Osteocyte (in vitro differentiated cells): Measurements from ENCODE around the gene FHIT. TPM values are rescaled to one million over a fixed set of nuclear protein-coding genes. Genes with fewer than 3 reads are reported as not detected.

Experiments used
- DNase-seq: peaks from one replicate; pipeline ENCODE4 v3.0.0; 2021; ENCODE audit warnings: mixed read lengths; ENCODE audit not compliant: unreplicated experiment; ENCODE audit errors: extremely low spot score
- H3K27ac Mint-ChIP-seq: one replicate; pipeline ENCODE4 v1.8.0; 2021; ENCODE audit warnings: mild to moderate bottlenecking, mixed read lengths; ENCODE audit not compliant: unreplicated experiment
- H3K27me3 Mint-ChIP-seq: one replicate; pipeline ENCODE4 v1.8.0; 2021; ENCODE audit warnings: mixed read lengths; ENCODE audit not compliant: unreplicated experiment
- H3K36me3 Mint-ChIP-seq: one replicate; pipeline ENCODE4 v1.8.0; 2021; ENCODE audit warnings: mixed read lengths; ENCODE audit not compliant: unreplicated experiment
- H3K4me1 Mint-ChIP-seq: one replicate; pipeline ENCODE4 v1.8.0; 2021; ENCODE audit warnings: mixed read lengths; ENCODE audit not compliant: unreplicated experiment
- H3K4me3 Mint-ChIP-seq: one replicate; pipeline ENCODE4 v1.8.0; 2021; ENCODE audit warnings: mild to moderate bottlenecking, moderate library complexity, mixed read lengths; ENCODE audit not compliant: unreplicated experiment
- H3K9me3 Mint-ChIP-seq: one replicate; pipeline ENCODE4 v1.8.0; 2021; ENCODE audit warnings: mixed read lengths; ENCODE audit not compliant: unreplicated experiment
- total RNA-seq: library from RNA; stranded (reverse); gene quantifications from 2 replicates; pipeline ENCODE4 v1.2.1, GENCODE V29; 2021
- TF ChIP-seq, protein P1 (sequence below): fragments of 200-600 bp; sonication (generic); IDR thresholded peaks from 2 replicates; pipeline ENCODE4 v1.5.0; 2021; ENCODE audit warnings: antibody characterized with exemption, mild to moderate bottlenecking, moderate library complexity

Gene FHIT
- total RNA-seq, 1 donor from 2014 or later: 2.3 TPM

DNA sequence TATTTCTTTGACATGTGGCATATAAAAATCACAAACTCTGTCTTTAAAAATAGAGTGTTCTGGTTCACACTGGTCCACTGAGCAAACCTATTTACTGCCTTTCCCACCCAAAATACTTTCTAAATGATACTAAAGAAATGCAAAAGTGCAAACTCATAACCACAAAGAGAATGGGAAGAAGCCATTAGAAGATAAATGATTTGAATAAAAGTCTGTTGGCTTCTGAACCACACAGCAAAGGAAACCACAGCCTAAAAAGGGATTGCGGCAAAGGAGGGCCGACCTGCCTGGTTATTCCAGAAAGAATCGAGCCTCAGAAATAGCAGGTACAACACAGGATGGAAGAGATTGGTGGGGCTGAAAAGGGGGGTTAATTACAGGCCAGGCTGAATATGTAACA is 599.5 kb downstream of the FHIT start:
- no peaks in the 10 kb centered on the region for H3K36me3 Mint-ChIP-seq
- peaks cover 6% of the 10 kb centered on the region for H3K27me3 Mint-ChIP-seq
- no peaks in the 10 kb centered on the region for H3K9me3 Mint-ChIP-seq
- no peak for DNase-seq
- peaks cover 4% of the 10 kb centered on the region for H3K4me1 Mint-ChIP-seq
- no peak overlapping the region for H3K27ac Mint-ChIP-seq
- no peak overlapping the region for H3K4me3 Mint-ChIP-seq
- TF ChIP-seq, protein P1, sequence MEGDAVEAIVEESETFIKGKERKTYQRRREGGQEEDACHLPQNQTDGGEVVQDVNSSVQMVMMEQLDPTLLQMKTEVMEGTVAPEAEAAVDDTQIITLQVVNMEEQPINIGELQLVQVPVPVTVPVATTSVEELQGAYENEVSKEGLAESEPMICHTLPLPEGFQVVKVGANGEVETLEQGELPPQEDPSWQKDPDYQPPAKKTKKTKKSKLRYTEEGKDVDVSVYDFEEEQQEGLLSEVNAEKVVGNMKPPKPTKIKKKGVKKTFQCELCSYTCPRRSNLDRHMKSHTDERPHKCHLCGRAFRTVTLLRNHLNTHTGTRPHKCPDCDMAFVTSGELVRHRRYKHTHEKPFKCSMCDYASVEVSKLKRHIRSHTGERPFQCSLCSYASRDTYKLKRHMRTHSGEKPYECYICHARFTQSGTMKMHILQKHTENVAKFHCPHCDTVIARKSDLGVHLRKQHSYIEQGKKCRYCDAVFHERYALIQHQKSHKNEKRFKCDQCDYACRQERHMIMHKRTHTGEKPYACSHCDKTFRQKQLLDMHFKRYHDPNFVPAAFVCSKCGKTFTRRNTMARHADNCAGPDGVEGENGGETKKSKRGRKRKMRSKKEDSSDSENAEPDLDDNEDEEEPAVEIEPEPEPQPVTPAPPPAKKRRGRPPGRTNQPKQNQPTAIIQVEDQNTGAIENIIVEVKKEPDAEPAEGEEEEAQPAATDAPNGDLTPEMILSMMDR: no peak

DNA sequence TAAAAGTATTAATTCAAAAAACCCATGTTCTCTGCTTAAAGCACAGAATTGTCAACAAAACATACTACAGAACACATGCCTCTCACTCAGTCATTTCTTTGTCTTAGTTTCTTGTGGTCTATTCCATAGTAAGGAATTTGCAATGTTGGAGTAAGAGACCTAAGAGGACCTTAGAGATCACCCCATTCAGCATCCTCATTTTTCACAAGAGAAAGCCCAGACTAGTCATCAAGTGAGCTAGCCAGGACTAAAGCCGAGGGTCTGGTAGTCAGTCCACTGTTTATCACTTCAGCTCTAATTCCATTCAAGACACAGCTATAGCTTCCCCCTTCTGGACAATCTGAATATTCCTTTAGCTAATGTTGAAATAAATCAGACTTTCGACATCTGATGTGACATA is 601.1 kb downstream of the FHIT start:
- no peak for DNase-seq
- peaks cover 8% of the 10 kb centered on the region for H3K27me3 Mint-ChIP-seq
- TF ChIP-seq, protein P1: peak; percentile 6
- peaks cover 5% of the 10 kb centered on the region for H3K4me1 Mint-ChIP-seq
- H3K27ac Mint-ChIP-seq: no peak overlapping the region
- H3K36me3 Mint-ChIP-seq: no peaks in the 10 kb centered on the region
- no peaks in the 10 kb centered on the region for H3K9me3 Mint-ChIP-seq
- H3K4me3 Mint-ChIP-seq: no peak overlapping the region

DNA sequence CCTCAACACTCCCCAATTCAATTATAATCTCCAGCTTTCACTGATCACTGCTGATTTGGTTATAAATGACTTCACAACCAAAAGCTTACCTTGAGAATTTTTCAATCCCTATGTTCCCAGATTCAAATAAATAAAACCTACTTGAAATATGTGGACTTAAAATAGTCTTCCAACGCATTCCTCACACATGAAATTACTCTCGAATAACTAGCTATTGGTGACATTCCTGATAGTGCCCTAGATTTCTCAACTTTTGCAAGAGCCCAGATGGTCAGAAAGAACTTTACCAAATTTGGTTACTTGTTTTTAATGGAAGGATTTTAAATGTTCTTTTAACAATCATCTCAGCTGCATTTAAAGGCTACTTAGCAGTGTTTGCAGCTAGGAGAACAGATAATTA is 605.5 kb downstream of the FHIT start:
- Mint-ChIP-seq H3K4me3 (no peak overlapping the region), H3K9me3 (no peaks in the 10 kb centered on the region), H3K27me3 (peaks cover 5% of the 10 kb centered on the region), H3K4me1 (peaks cover 9% of the 10 kb centered on the region), H3K36me3 (no peaks in the 10 kb centered on the region), H3K27ac (no peak overlapping the region)
- no peak for DNase-seq
- TF ChIP-seq, protein P1: no peak

DNA sequence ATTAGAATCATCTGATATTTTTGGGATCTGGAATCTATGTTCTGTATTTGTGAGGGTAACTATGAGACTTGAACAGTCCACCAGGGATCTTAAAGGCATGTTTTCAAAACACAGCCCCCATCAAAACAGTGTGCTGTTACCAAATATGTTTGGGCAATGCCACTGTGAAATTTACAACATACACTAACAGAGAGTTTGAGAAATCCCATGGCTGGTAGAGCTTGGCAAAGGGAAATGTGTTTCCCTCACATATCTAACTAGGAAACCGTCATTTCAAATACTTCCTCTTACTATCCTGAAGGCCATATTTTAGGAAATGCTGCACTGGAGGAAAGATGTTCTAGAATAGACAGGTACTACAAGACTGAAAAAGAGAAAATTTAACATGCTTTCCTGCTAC is 607.4 kb downstream of the FHIT start:
- Mint-ChIP-seq H3K36me3 (no peaks in the 10 kb centered on the region), H3K4me1 (peaks cover 9% of the 10 kb centered on the region), H3K4me3 (no peak overlapping the region), H3K27ac (no peak overlapping the region), H3K9me3 (no peaks in the 10 kb centered on the region), H3K27me3 (peaks cover 8% of the 10 kb centered on the region)
- TF ChIP-seq, protein P1: no peak
- DNase-seq: no peak

DNA sequence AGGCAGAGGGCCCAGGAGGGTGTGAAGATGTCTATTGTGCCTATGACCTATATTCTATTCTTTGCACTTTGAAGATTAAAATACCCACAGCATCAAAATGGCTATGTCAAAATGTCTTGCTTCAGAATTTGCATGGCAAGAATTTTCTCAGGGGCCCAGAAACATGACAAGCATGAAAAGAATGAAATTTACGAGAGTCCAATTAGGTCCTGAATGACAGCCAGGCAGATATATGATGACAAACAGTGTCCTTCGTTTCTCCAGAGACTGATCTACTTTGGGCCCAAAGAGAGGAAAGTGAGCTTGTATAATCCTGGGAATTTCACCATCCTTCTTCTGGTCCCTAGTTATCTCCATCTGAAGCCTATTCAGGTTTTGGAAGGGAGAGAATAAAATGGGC is 609.9 kb downstream of the FHIT start:
- TF ChIP-seq, protein P1: no peak
- no peak for DNase-seq
- Mint-ChIP-seq H3K4me3 (no peak overlapping the region), H3K27me3 (peaks cover 5% of the 10 kb centered on the region), H3K4me1 (peaks cover 12% of the 10 kb centered on the region), H3K36me3 (no peaks in the 10 kb centered on the region), H3K27ac (no peak overlapping the region), H3K9me3 (no peaks in the 10 kb centered on the region)
